Measurements from ENCODE around the gene OR8H2.

Gene OR8H2

GRCh38 chr11:56152333-56152732 is 48.8 kb downstream of the OR8H2 start:
- no peaks in the 10 kb centered on the region for H3K27me3 ChIP-seq (ENCODE audit: control insufficient read depth, insufficient read depth, low read length)
- H3K4me3 ChIP-seq (ENCODE audit: low read depth, low read length): no peak overlapping the region
- no peak overlapping the region for H3K27ac ChIP-seq (ENCODE audit: low read depth, low read length)
- no peak overlapping the region for H3K9ac ChIP-seq (ENCODE audit: low read length)
- H3K36me3 ChIP-seq (ENCODE audit: control insufficient read depth, insufficient read depth, low read length): no peaks in the 10 kb centered on the region
- H3K4me1 ChIP-seq (ENCODE audit: control insufficient read depth, insufficient read depth, low read length): no peaks in the 10 kb centered on the region
- H3K9me3 ChIP-seq (ENCODE audit: control insufficient read depth, insufficient read depth, low read depth, low read length): peaks cover 19% of the 10 kb centered on the region

Measured in HUES6 (cell line).